Fibroblast of villous mesenchyme (primary cell): ENCODE measurements around the gene TMEM229B. TPM values are rescaled to one million over a fixed set of nuclear protein-coding genes. Genes with fewer than 3 reads are reported as not detected.

Experiments
- DNase-seq: peaks from one replicate; pipeline ENCODE4 v3.0.0-alpha.2; 2010; ENCODE audit warnings: low read depth
- H3K4me3 ChIP-seq: 2 replicates; pipeline ENCODE4 v1.5.1; 2011; ENCODE audit warnings: low read depth, mild to moderate bottlenecking, low read length
- CTCF ChIP-seq: IDR thresholded peaks from 2 replicates; pipeline ENCODE4 v1.5.1; 2012; ENCODE audit warnings: low read depth, mild to moderate bottlenecking, low read length; ENCODE audit not compliant: insufficient read depth
- total RNA-seq: library from RNA; depleted of rRNA; stranded (reverse); fragments of >200 nt; gene quantifications from 2 replicates; pipeline ENCODE4 v1.2.3, GENCODE V29; 2012

Gene TMEM229B
- total RNA-seq, 1 donor = 0.43 TPM

GRCh38 chr14:67440513-67440912 lies 48.0 kb downstream of the TMEM229B start:
- DNase-seq = no peak
- no peak overlapping the region for H3K4me3 ChIP-seq
- no peak for TF ChIP-seq CTCF

- no peak overlapping the region for H3K4me3 ChIP-seq
- DNase-seq = no peak
- TF ChIP-seq CTCF = no peak
Measured at GRCh38 chr14:67438969-67439368, 49.6 kb downstream of the TMEM229B start.

GRCh38 chr14:67436006-67436866 lies 52.3 kb downstream of the TMEM229B start:
- TF ChIP-seq CTCF = no peak
- DNase-seq = no peak
- no peak overlapping the region for H3K4me3 ChIP-seq

- no peak overlapping the region for H3K4me3 ChIP-seq
- no peak for DNase-seq
- TF ChIP-seq CTCF = no peak
Measured at GRCh38 chr14:67435603-67436002, 52.9 kb downstream of the TMEM229B start.

GRCh38 chr14:67432050-67432564 lies 56.4 kb downstream of the TMEM229B start:
- peak; percentile 19 for DNase-seq
- no peak overlapping the region for H3K4me3 ChIP-seq
- no peak for TF ChIP-seq CTCF

GRCh38 chr14:67429510-67430205 lies 58.9 kb downstream of the TMEM229B start:
- TF ChIP-seq CTCF = no peak
- no peak overlapping the region for H3K4me3 ChIP-seq
- peak; percentile 67 for DNase-seq
